A673 (cell line): ENCODE results near the gene FNBP1. TPM values are rescaled to one million over a fixed set of nuclear protein-coding genes. Genes with fewer than 3 reads are reported as not detected.

ENCODE experiments used
- BruUV-seq: library from RNA; stranded (reverse); fragments of 400-500 nt; replicated peaks from 2 replicates; lab custom pipeline; 2021; lab: Mats Ljungman, UMichigan
- CTCF ChIA-PET: fragments of 300-600 bp; sonication (Branson Sonifier 250); formaldehyde crosslinking; loops from one replicate; lab custom pipeline; 2022; ENCODE audit warnings: antibody characterized with exemption; lab: Charles Lee
- POLR2A ChIA-PET: fragments of 300-600 bp; sonication (Branson Sonifier 250); formaldehyde crosslinking; loops from one replicate; lab custom pipeline; 2022; ENCODE audit warnings: antibody characterized with exemption; ENCODE audit not compliant: low non-redundant PET; lab: Charles Lee
- DNase-seq: peaks from one replicate; pipeline ENCODE4 v3.0.0-alpha.2; 2015; ENCODE audit warnings: low spot score
- H3K27ac ChIP-seq: fragments of 200-600 bp; sonication (generic); 2 replicates; pipeline ENCODE4 v1.5.1; 2016; ENCODE audit warnings: mixed run types, low read depth, mild to moderate bottlenecking, mixed read lengths, antibody characterized with exemption, low read length; ENCODE audit not compliant: poor library complexity, severe bottlenecking
- H3K27me3 ChIP-seq: fragments of 200-600 bp; sonication (generic); replicated peaks from 2 replicates; pipeline ENCODE4 v1.6.1; 2017; ENCODE audit warnings: mixed run types, low read depth, mild to moderate bottlenecking, mixed read lengths, antibody characterized with exemption, low read length; ENCODE audit not compliant: insufficient read depth, poor library complexity
- H3K36me3 ChIP-seq: fragments of 200-600 bp; sonication (generic); 2 replicates; pipeline ENCODE4 v1.6.1; 2016; ENCODE audit warnings: mixed run types, mild to moderate bottlenecking, mixed read lengths, antibody characterized with exemption, low read length; ENCODE audit not compliant: insufficient read depth, poor library complexity, severe bottlenecking
- H3K4me1 ChIP-seq: fragments of 200-600 bp; sonication (generic); 2 replicates; pipeline ENCODE4 v1.6.1; 2017; ENCODE audit warnings: mixed run types, mild to moderate bottlenecking, mixed read lengths, antibody characterized with exemption, low read length; ENCODE audit not compliant: insufficient read depth, poor library complexity, severe bottlenecking
- H3K4me3 ChIP-seq: fragments of 200-600 bp; sonication (generic); 2 replicates; pipeline ENCODE4 v1.5.1; 2016; ENCODE audit warnings: low read depth, mixed run types, mild to moderate bottlenecking, mixed read lengths, low read length; ENCODE audit not compliant: poor library complexity, severe bottlenecking
- H3K9me3 ChIP-seq: fragments of 200-600 bp; sonication (generic); 2 replicates; pipeline ENCODE4 v1.6.1; 2016; ENCODE audit warnings: mixed run types, low read depth, mild to moderate bottlenecking, mixed read lengths, antibody characterized with exemption, low read length; ENCODE audit not compliant: poor library complexity, severe bottlenecking
- CTCF ChIP-seq: fragments of 300-800, 200-600 bp; sonication (generic); conservative IDR thresholded peaks from 2 replicates; pipeline ENCODE4 v1.5.1; 2017; ENCODE audit warnings: low read depth, mild to moderate bottlenecking, antibody characterized with exemption, low read length, moderate library complexity, mixed read lengths
- EZH2 ChIP-seq: fragments of 200-600 bp; sonication (generic); IDR thresholded peaks from 2 replicates; pipeline ENCODE4 v1.6.1; 2017; ENCODE audit warnings: borderline replicate concordance, low read depth, mild to moderate bottlenecking, mixed read lengths, antibody characterized with exemption, low read length; ENCODE audit not compliant: poor library complexity, severe bottlenecking
- intact Hi-C: fragments of 100-400 bp; cut with micrococcal nuclease; formaldehyde crosslinking; loops from one replicate; pipeline ENCODE4 v1.10.0; 2022; ENCODE audit not compliant: unreplicated experiment
- total RNA-seq: library from RNA; stranded (reverse); gene quantifications from 2 replicates; pipeline ENCODE4 v1.2.3, GENCODE V29; 2021

FNBP1 gene
- total RNA-seq, 1 experiment from 2014 or later = 200 TPM

GRCh38 chr9:129886226-129887174 is 156.5 kb downstream of the FNBP1 start:
- DNase-seq = no peak
- no peak overlapping the region for H3K4me3 ChIP-seq
- no peak for TF ChIP-seq CTCF
- no peak for TF ChIP-seq EZH2
- peaks cover 62% of the 10 kb centered on the region for H3K4me1 ChIP-seq
- peaks cover 38% of the 10 kb centered on the region for H3K36me3 ChIP-seq
- no peaks in the 10 kb centered on the region for H3K27me3 ChIP-seq
- H3K9me3 ChIP-seq = no peaks in the 10 kb centered on the region
- ChIA-PET POLR2A (interaction anchor here (0.6 kb wide), 1 partner anchor 1404 kb away, joined by 3 read pairs; no protein-coding TSS in a partner anchor), CTCF (no interaction called here)
- BruUV-seq = no TSS peak
- peak overlapping the region; percentile 77 for H3K27ac ChIP-seq
- intact Hi-C loops = no loop called here

- Histone ChIP-seq H3K4me1 (peaks cover 64% of the 10 kb centered on the region), H3K4me3 (no peak overlapping the region), H3K9me3 (no peaks in the 10 kb centered on the region), H3K27me3 (no peaks in the 10 kb centered on the region), H3K27ac (peak overlapping the region; percentile 77), H3K36me3 (peaks cover 32% of the 10 kb centered on the region)
- POLR2A ChIA-PET = no interaction called here
- BruUV-seq = no TSS peak
- intact Hi-C loops = loop anchor here (2.0 kb wide), 1 partner anchor 79 kb away; no protein-coding TSS in a partner anchor
- TF ChIP-seq CTCF (peak; percentile 74), EZH2 (no peak)
- DNase-seq = peak; percentile 85
- CTCF ChIA-PET = no interaction called here
These were observed 157.3 kb downstream of the FNBP1 start for GRCh38 chr9:129885670-129886106.

- peak; percentile 42 for DNase-seq
These were observed 157.8 kb downstream of the FNBP1 start for GRCh38 chr9:129885018-129885669.

More at GRCh38 chr9:129885018-129885669, 157.8 kb downstream of the FNBP1 start:
- no peaks in the 10 kb centered on the region for H3K27me3 ChIP-seq
- BruUV-seq = no TSS peak
- H3K4me3 ChIP-seq = no peak overlapping the region
- peak overlapping the region; percentile 77 for H3K27ac ChIP-seq
- peaks cover 35% of the 10 kb centered on the region for H3K36me3 ChIP-seq
- POLR2A ChIA-PET = no interaction called here
- H3K9me3 ChIP-seq = no peaks in the 10 kb centered on the region
- intact Hi-C loops = loop anchor here (2.0 kb wide), 1 partner anchor 80 kb away; no protein-coding TSS in a partner anchor
- H3K4me1 ChIP-seq = peaks cover 70% of the 10 kb centered on the region
- no peak for TF ChIP-seq CTCF
- no peak for TF ChIP-seq EZH2
- CTCF ChIA-PET = no interaction called here
